Hepatocyte (in vitro differentiated cells): ENCODE measurements around the gene SMARCD3.

Experiments used
- CTCF ChIP-seq: fragments of 200-600 bp; sonication (generic); IDR thresholded peaks from 2 replicates; pipeline ENCODE4 v1.5.1; 2016; ENCODE audit warnings: antibody characterized with exemption, mild to moderate bottlenecking; ENCODE audit not compliant: poor library complexity
- EZH2 ChIP-seq: fragments of 200-600 bp; sonication (generic); IDR thresholded peaks from 2 replicates; pipeline ENCODE4 v1.6.1; 2016; ENCODE audit warnings: antibody characterized with exemption, mild to moderate bottlenecking, borderline replicate concordance

GRCh38 chr7:151249034-151249731, 689 bp upstream of the SMARCD3 start:
- TF ChIP-seq CTCF (no peak), EZH2 (no peak)
